Prostate gland (tissue), 1 donor: Measurements from ENCODE around the gene UROS.

Source experiments
- POLR2A ChIP-seq: fragments of 450-650 bp; IDR thresholded peaks from one replicate; pipeline ENCODE4 v1.6.1; 2016; ENCODE audit warnings: antibody characterized with exemption, mild to moderate bottlenecking
- POLR2AphosphoS5 ChIP-seq: sonication (generic); formaldehyde crosslinking; IDR thresholded peaks from one replicate; pipeline ENCODE4 v1.6.1; 2017; ENCODE audit warnings: antibody characterized with exemption

DNA sequence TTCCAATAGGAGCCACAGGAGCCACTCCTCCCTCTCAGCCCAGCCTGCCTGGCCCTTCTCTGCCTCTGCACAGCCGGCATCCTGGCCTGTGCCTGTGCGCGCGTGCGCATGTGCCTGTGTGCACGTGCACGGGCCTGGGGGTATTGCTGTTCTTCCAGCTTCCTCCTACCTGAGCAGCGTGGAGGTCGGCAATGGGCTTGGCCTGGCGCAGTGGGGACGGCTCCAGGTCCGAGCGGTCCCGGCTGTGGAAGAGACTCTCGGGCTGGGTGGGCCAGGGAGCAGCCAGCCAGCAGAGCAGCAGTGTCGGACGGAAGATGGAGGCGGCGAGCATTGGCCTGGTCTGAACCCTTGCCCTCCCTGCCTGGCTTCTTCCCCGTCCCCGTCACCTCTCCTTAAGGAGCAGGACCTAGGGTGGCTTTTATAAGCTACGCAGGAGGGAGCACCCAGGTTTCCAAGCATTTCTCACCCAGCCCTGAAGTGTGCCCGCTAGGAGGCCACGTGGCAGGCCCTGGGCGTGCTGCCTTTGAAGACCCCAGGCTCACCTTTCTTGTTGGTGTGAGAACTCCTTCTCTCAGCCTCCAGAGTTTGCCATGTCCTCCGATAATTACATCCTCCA lies 47.5 kb downstream of the UROS start, which contains the start of gene MMP21:
- TF ChIP-seq POLR2AphosphoS5 (no peak), POLR2A (no peak)
